ENCODE data around the gene TAF9.
A peak's percentile ranks its signal among the peaks of the same experiment; 100 is the strongest.
"Not testable (repeated sequence)": the region's sequence is repeated elsewhere in the genome, so short reads cannot be mapped to it uniquely, and the experiment has no call there.

Gene TAF9

DNA sequence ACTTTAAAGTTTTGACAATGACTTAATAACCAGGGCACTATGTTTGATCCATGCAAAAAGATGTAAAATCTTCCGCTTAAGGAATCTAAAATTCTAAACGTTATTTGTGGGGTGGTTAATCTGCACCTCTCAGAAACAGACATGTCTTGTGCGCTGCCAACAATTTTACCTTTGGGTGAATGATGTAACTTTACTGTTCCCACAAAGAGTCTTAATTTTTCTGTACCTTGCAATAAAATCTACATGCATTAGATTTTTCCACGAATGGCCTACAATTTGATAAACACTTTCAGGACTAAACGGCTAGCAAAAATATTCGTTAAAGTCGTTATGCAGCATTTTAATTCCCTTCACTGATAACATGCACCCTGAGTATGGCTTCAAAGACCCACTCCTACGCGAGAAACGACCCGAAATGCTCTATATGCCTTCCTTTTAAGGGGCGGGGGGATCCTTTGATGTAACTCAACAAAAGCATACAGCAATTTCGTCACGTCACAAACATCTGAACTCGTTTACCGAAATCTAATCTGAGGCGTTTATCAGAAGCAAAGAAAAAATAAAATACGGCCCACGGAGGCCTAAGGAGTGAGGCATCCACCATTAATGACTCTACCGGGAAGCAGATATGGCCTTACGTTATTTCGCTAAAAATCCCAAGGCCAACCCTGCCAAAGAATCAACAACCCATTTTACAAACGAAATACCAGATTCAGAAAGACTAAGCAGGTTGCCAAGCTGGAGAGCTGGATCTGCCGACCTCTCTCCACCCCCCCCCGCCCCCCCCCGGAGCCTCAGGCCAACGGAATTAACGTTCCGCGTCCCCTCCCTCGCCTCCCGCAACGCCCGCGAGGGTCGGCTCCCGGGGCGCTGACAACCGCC, 621 bp downstream of the TAF9 start:
- Mint-ChIP-seq H3K9me3 (no peaks in the 10 kb centered on the region), H3K4me1 (peaks cover 30% of the 10 kb centered on the region), H3K36me3 (ENCODE audit: insufficient read depth) (peaks cover 48% of the 10 kb centered on the region), H3K27me3 (no peaks in the 10 kb centered on the region), H3K4me3 (peak overlapping the region; percentile 90), H3K27ac (ENCODE audit: low read depth) (peak overlapping the region; percentile 98)
- peak; percentile 9 for ATAC-seq (replicated peaks; ENCODE audit: extremely low read depth, poor library complexity, severe bottlenecking)
- no peak for DNase-seq (ENCODE audit: low spot score in 2 of 2)

DNA sequence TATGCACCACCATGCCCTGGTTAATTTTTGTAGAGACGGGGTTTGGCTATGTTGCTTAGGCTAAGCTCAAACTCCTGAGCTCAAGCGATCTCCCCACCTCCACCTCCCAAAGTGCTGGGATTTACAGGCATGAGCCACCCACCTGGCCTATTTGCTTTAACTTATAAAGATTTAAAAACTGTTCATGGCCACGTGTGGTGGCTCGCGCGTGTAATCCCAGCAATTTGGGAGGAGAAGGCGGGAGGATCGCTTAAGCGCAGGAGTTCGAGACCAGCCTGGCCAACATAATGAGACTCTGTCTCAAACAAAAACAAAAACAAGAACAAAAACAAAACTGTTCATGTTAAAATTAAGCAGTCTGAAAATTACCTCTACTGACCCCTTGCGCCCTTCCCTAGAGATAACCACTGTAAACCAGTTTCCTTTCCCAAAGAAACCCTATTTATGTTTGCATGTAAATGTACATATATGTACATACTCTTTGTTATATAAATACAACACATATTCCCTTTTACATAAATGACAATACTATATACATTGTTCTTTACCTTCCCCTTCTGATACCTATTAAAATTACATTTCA, 1.5 kb downstream of the TAF9 start:
- no peak for ATAC-seq (replicated peaks; ENCODE audit: extremely low read depth, poor library complexity, severe bottlenecking)
- H3K36me3 Mint-ChIP-seq (ENCODE audit: insufficient read depth): peaks cover 51% of the 10 kb centered on the region
- H3K27ac Mint-ChIP-seq (ENCODE audit: low read depth): peak overlapping the region; percentile 98
- DNase-seq (ENCODE audit: low spot score in 2 of 2): no peak
- no peaks in the 10 kb centered on the region for H3K27me3 Mint-ChIP-seq
- H3K9me3 Mint-ChIP-seq: no peaks in the 10 kb centered on the region
- peaks cover 30% of the 10 kb centered on the region for H3K4me1 Mint-ChIP-seq
- peak overlapping the region; percentile 90 for H3K4me3 Mint-ChIP-seq

DNA sequence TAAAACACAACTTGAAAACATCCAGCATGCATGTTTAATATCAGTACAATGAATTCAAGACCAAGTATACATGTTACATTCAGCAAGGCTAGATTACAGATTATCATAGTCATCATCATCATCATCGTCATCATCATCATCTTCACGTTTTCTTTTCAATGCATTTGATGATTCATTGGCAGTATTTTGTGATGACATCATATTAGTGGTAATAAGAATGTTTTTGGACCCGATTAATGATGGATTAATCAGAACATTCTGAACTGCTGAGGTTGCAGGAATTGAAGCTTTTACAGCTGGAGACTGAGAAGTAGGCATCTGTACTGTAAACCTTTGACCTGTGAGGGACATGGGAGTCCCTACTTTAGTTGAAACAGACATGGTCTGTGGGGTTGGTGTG, 4.5 kb downstream of the TAF9 start:
- Mint-ChIP-seq H3K4me3 (no peak overlapping the region), H3K36me3 (ENCODE audit: insufficient read depth) (peaks cover 58% of the 10 kb centered on the region), H3K4me1 (peaks cover 36% of the 10 kb centered on the region), H3K27me3 (no peaks in the 10 kb centered on the region), H3K27ac (ENCODE audit: low read depth) (no peak overlapping the region), H3K9me3 (no peaks in the 10 kb centered on the region)
- no peak for ATAC-seq (replicated peaks; ENCODE audit: extremely low read depth, poor library complexity, severe bottlenecking)
- DNase-seq (ENCODE audit: low spot score in 2 of 2): no peak

DNA sequence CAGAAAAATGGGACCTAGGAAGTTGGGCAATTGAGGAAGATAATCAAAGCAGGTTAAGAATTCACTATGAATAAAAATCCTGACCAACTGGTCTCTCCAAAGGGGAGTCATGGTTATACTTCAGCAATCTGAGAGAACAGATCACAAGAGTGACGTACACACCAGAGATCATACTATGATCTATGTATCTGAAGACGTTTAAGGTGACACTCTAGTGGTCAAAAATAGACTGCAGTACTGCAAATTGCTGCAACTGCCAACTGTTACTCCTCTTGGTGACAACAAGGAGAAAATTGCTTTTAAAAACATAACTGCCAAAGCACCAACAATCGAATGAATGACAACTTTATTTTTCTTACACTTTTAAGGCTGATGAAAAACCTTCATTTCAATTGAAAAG, 4.9 kb downstream of the TAF9 start:
- H3K36me3 Mint-ChIP-seq (ENCODE audit: insufficient read depth): peaks cover 54% of the 10 kb centered on the region
- no peak overlapping the region for H3K27ac Mint-ChIP-seq (ENCODE audit: low read depth)
- H3K4me1 Mint-ChIP-seq: peaks cover 38% of the 10 kb centered on the region
- no peaks in the 10 kb centered on the region for H3K9me3 Mint-ChIP-seq
- H3K27me3 Mint-ChIP-seq: no peaks in the 10 kb centered on the region
- ATAC-seq (replicated peaks; ENCODE audit: extremely low read depth, poor library complexity, severe bottlenecking): no peak
- no peak for DNase-seq (ENCODE audit: low spot score in 2 of 2)
- no peak overlapping the region for H3K4me3 Mint-ChIP-seq

DNA sequence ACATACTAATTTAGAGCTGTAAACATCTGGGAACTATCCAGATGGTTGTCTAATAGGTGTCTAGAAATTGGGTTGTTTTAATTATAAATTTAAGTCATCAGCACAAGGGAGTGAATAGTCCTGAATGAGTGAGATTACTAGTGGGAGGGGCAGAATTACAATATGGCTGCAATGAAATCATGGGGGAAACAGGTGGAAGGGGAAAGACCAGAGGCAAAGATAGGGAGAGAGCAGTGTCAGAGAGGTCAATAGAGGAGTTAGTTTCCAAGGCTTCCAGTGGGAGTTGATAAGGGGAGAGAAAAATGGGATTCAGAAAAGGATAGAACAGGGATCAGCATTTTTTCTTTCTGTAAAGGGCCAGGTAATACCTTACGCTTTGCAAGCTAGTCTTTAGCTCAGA, 8.9 kb downstream of the TAF9 start:
- peaks cover 34% of the 10 kb centered on the region for H3K36me3 Mint-ChIP-seq (ENCODE audit: insufficient read depth)
- ATAC-seq (replicated peaks; ENCODE audit: extremely low read depth, poor library complexity, severe bottlenecking) (no peak), DNase-seq (ENCODE audit: low spot score in 2 of 2) (no peak)
- no peaks in the 10 kb centered on the region for H3K9me3 Mint-ChIP-seq
- H3K27ac Mint-ChIP-seq (ENCODE audit: low read depth): peak overlapping the region; percentile 10
- peaks cover 33% of the 10 kb centered on the region for H3K4me1 Mint-ChIP-seq
- H3K4me3 Mint-ChIP-seq: no peak overlapping the region
- no peaks in the 10 kb centered on the region for H3K27me3 Mint-ChIP-seq

DNA sequence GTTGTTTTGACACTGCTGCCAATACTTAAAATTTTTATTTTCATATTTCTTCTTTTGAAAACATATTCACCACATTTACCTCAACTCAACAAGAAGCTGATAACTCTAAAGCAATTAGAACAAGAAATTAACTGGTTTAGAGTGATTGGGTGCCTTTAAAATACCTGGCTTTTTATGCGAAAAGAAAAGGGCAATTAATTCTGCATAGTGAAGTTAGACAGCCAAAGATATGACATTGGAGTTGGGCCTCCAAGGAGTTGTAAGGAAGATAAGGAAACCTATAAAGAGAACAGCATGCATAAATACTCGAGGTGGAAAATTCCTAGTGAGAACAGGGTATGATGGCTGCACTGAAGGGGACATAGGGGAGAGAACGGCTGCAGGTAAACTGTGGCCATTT, 9.6 kb downstream of the TAF9 start:
- no peak for DNase-seq (ENCODE audit: low spot score in 2 of 2)
- Mint-ChIP-seq H3K36me3 (ENCODE audit: insufficient read depth) (peaks cover 28% of the 10 kb centered on the region), H3K9me3 (no peaks in the 10 kb centered on the region), H3K4me3 (no peak overlapping the region), H3K4me1 (peaks cover 28% of the 10 kb centered on the region), H3K27ac (ENCODE audit: low read depth) (peak overlapping the region; percentile 10), H3K27me3 (no peaks in the 10 kb centered on the region)
- ATAC-seq (replicated peaks; ENCODE audit: extremely low read depth, poor library complexity, severe bottlenecking): no peak

DNA sequence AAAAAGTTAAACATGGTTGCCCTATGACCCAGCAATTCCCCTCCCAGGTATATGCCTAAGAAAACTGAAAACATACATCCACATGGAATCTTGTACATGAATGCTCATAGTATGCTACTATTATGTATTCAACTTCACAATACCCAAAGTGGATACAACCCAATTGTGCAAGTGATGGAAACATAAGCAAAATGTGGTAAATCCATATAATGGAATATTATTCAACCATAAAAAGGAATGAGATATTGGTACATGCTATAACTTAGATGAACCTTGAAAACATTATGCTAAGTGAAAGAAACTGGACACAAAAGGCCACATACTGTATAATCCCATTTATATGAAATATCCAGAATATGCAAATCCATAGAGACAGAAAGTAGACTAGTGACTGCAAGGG, 18.7 kb downstream of the TAF9 start:
- H3K27me3 Mint-ChIP-seq: no peaks in the 10 kb centered on the region
- no peak for DNase-seq (ENCODE audit: low spot score in 2 of 2)
- H3K4me3 Mint-ChIP-seq: no peak overlapping the region
- H3K4me1 Mint-ChIP-seq: peaks cover 8% of the 10 kb centered on the region
- H3K9me3 Mint-ChIP-seq: no peaks in the 10 kb centered on the region
- H3K36me3 Mint-ChIP-seq (ENCODE audit: insufficient read depth): peaks cover 20% of the 10 kb centered on the region
- no peak for ATAC-seq (replicated peaks; ENCODE audit: extremely low read depth, poor library complexity, severe bottlenecking)
- H3K27ac Mint-ChIP-seq (ENCODE audit: low read depth): peak overlapping the region; percentile 26

DNA sequence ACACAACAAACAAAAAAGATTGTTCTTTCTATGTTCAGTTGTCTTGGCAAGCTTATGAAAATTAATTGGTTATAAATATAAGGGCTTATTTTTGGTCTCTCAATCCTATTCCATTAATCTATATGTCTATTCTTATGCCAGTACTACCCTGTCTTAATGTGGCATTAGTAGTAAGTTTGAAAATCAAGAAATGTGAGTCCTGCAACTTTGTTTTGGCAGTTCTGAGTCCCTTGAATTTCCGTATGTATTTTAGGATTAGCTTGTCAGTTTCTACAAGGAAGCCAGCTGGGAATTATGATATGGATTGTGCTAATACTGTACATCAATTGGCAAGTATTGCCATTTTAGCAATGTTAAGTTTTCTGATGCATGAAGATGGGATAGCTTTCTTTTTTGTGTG, 26.2 kb downstream of the TAF9 start:
- no peak for DNase-seq (ENCODE audit: low spot score in 2 of 2)
- Mint-ChIP-seq H3K27ac (ENCODE audit: low read depth) (no peak overlapping the region), H3K4me1 (no peaks in the 10 kb centered on the region), H3K27me3 (no peaks in the 10 kb centered on the region), H3K9me3 (no peaks in the 10 kb centered on the region), H3K36me3 (ENCODE audit: insufficient read depth) (no peaks in the 10 kb centered on the region), H3K4me3 (no peak overlapping the region)
- no peak for ATAC-seq (replicated peaks; ENCODE audit: extremely low read depth, poor library complexity, severe bottlenecking)

DNA sequence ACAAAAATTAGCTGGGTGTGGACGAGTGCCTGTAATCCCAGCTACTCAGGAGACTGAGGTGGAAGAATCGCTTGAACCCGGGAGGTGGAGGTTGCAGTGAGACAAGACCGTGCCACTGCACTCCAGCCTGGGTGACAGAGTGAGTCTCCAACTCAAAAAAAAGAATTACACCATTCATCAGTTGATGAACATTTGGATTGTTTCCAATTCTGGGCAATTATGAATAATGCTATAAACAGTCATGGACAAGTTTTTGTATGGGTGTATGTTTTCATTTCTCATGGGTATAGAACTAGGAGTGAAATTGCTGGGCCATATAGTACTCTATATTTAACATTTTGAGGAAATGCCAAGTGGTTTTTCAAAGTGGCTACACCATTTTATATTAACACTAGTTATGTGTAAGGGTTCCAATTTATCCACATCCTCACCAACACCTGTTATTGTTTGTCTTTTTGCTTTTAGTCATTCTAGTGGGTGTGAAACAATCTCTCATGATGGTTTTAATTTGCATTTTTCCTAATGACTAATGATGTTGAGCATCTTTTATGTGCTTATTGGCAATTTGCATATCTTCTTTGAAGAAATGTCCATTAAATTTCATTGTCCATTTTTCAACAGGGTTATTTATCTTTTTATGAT, 27.7 kb downstream of the TAF9 start:
- Mint-ChIP-seq H3K27ac (ENCODE audit: low read depth) (no peak overlapping the region), H3K27me3 (no peaks in the 10 kb centered on the region), H3K4me1 (no peaks in the 10 kb centered on the region), H3K36me3 (ENCODE audit: insufficient read depth) (no peaks in the 10 kb centered on the region), H3K4me3 (no peak overlapping the region), H3K9me3 (no peaks in the 10 kb centered on the region)
- DNase-seq (ENCODE audit: low spot score in 2 of 2): no peak
- ATAC-seq (replicated peaks; ENCODE audit: extremely low read depth, poor library complexity, severe bottlenecking): no peak

DNA sequence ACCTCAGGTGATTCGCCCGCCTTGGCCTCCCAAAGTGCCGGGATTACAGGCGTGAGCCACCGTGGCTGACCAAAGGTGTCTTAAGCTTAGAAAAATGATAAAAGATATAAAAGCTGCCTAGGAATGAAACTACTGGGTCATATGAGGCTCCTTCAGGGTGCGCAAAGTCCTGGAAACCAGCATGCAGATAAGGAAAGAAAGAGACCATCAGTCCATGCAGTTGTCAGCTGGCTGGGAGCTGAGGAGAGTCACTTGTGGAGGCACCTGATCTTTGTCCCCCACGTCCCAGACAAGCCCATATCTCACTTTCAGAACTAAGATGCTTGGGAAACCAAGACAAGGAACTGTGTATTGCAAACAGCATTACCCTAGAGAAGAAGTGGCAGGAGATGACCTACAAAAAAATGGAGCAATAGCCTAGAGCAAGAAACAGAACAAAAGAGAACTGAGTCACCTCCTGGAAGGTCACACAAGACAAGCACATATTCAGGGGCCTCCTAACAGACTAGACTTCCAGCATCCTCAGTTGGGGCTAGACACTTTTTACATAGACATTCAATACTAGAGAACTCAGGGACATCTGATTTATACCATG, 33.9 kb downstream of the TAF9 start:
- Mint-ChIP-seq H3K36me3 (ENCODE audit: insufficient read depth) (peaks cover 8% of the 10 kb centered on the region), H3K9me3 (no peaks in the 10 kb centered on the region), H3K27ac (ENCODE audit: low read depth) (no peak overlapping the region)

DNA sequence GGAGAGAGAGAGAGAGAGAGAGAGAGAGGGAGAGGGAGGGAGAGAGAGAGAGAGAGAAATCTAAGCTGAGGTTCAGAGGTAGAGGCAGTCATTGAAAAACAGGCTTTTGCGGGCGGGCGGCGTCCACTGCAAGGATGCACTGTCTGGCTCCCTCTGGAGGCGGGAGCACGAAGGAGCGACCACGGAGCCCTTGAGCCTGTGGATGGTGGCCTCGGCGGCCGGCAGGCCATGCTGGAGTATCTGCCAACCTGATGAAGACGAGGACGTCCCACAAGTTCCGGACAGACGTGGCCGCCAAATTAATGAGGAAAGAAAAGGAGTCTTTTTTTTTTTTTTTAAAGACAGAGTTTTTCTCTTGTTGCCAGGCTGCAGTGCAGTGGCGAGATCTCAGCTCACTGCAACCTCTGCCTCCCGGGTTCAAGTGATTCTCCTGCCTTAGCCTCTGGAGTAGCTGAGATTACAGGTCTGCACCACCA, 34.5 kb downstream of the TAF9 start:
- Mint-ChIP-seq H3K27ac (ENCODE audit: low read depth) (no peak overlapping the region), H3K4me3 (peak overlapping the region; percentile 20), H3K9me3 (no peaks in the 10 kb centered on the region), H3K27me3 (no peaks in the 10 kb centered on the region), H3K36me3 (ENCODE audit: insufficient read depth) (peaks cover 8% of the 10 kb centered on the region), H3K4me1 (peaks cover 19% of the 10 kb centered on the region)
- ATAC-seq (replicated peaks; ENCODE audit: extremely low read depth, poor library complexity, severe bottlenecking): peak; percentile 34
- peak; percentile 45 to 51 for DNase-seq (ENCODE audit: low spot score in 2 of 2)

More for the DNA sequence above, 33.9 kb downstream of the TAF9 start:
- Mint-ChIP-seq H3K27me3 (no peaks in the 10 kb centered on the region), H3K4me3 (no peak overlapping the region), H3K4me1 (peaks cover 19% of the 10 kb centered on the region)
- DNase-seq (ENCODE audit: low spot score in 2 of 2) (no peak), ATAC-seq (replicated peaks; ENCODE audit: extremely low read depth, poor library complexity, severe bottlenecking) (no peak)

DNA sequence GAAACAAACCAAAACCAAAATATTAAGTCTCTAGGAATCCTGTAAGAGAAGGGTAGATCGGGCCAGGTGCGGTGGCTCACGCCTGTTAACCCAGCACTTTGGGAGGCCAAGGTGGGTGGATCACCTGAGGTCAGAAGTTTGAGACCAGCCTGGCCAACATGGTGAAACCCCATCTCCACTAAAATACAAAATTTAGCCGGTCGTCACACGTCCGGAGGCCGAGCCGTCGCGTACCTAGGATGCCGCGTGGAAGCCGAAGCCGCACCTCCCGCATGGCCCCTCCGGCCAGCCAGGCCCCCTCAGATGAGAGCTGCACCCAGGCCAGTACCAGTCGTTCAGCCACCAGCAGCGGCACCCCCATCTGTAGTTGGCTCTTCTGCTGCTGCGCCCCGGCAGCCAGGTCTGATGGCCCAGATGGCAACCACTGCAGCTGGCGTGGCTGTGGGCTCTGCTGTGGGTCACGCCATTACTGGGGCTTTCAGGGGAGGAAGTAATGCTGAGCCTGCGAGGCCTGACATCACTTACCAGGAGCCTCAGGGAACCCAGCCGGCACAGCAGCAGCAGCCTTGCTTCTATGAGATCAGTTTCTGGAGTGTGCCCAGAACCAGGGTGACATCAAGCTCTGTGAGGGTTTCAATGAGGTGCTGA, 35.5 kb downstream of the TAF9 start:
- not testable (repeated sequence) for ATAC-seq (replicated peaks; ENCODE audit: extremely low read depth, poor library complexity, severe bottlenecking); DNase-seq (ENCODE audit: low spot score in 2 of 2)
- peak overlapping the region; percentile 94 for H3K27ac Mint-ChIP-seq (ENCODE audit: low read depth)

More for the DNA sequence above, 35.5 kb downstream of the TAF9 start:
- not testable (repeated sequence) for H3K4me3 Mint-ChIP-seq; H3K36me3 Mint-ChIP-seq (ENCODE audit: insufficient read depth); H3K9me3 Mint-ChIP-seq; H3K27me3 Mint-ChIP-seq
- H3K4me1 Mint-ChIP-seq: peaks cover 19% of the 10 kb centered on the region

Data from central memory CD8-positive, alpha-beta T cell (primary cell).